Measurements from ENCODE around the gene CCDC34. TPM values are rescaled to one million over a fixed set of nuclear protein-coding genes. Genes with fewer than 3 reads are reported as not detected.

Gene CCDC34
- total RNA-seq, 2 experiments from 2014 or later = 1.3 to 1.6 TPM

- CTCF ChIA-PET = no interaction called here
- no peaks in the 10 kb centered on the region for H3K4me1 Mint-ChIP-seq (ENCODE audit: low read depth)
These were observed 8.5 kb upstream of the CCDC34 start for GRCh38 chr11:27371489-27371888.

GRCh38 chr11:27370374-27370773 lies 7.4 kb upstream of the CCDC34 start:
- Mint-ChIP-seq H3K27ac (no peak overlapping the region), H3K4me3 (no peak overlapping the region), H3K4me1 (ENCODE audit: low read depth) (no peaks in the 10 kb centered on the region), H3K27me3 (no peaks in the 10 kb centered on the region), H3K36me3 (ENCODE audit: low read depth) (no peaks in the 10 kb centered on the region), H3K9me3 (no peaks in the 10 kb centered on the region)
- no peaks in the 10 kb centered on the region for H3K4me1 ChIP-seq (ENCODE audit: insufficient read depth, low read length)
- no peak for ATAC-seq (ENCODE audit: poor library complexity)
- no peak overlapping the region for H3K4me3 ChIP-seq (ENCODE audit: low read length)
- no peak for DNase-seq
- no peak for TF ChIP-seq CTCF (IDR thresholded peaks at IDR 0.05)
- no peaks in the 10 kb centered on the region for H3K9me3 ChIP-seq (ENCODE audit: control insufficient read depth in 1 of 2, insufficient read depth in 1 of 2, low read length in 2 of 2)
- intact Hi-C loops (cut with DNase I, micrococcal nuclease) = loop anchor here in 1 of 2 experiments (10.0 kb wide), 1 partner anchor 64 kb away; no protein-coding TSS in a partner anchor
- CTCF ChIA-PET = interaction anchor here (0.7 kb wide), 1 partner anchor 23 kb away, joined by 3 read pairs; no protein-coding TSS in a partner anchor
- no peaks in the 10 kb centered on the region for H3K36me3 ChIP-seq (ENCODE audit: insufficient read depth, low read length)
- H3K27me3 ChIP-seq (ENCODE audit: control insufficient read depth in 1 of 2, insufficient read depth in 2 of 2, low read length in 2 of 2) = no peaks in the 10 kb centered on the region
- H3K27ac ChIP-seq (ENCODE audit: low read depth in 1 of 2, low read length in 2 of 2) = no peak overlapping the region
- POLR2A ChIA-PET = no interaction called here

More at GRCh38 chr11:27371489-27371888, 8.5 kb upstream of the CCDC34 start:
- ATAC-seq (ENCODE audit: poor library complexity) (no peak), DNase-seq (no peak)
- Histone ChIP-seq H3K27me3 (ENCODE audit: control insufficient read depth in 1 of 2, insufficient read depth in 2 of 2, low read length in 2 of 2) (no peaks in the 10 kb centered on the region), H3K27ac (ENCODE audit: low read depth in 1 of 2, low read length in 2 of 2) (no peak overlapping the region), H3K9me3 (ENCODE audit: control insufficient read depth in 1 of 2, insufficient read depth in 1 of 2, low read length in 2 of 2) (no peaks in the 10 kb centered on the region), H3K4me3 (ENCODE audit: low read length) (no peak overlapping the region), H3K36me3 (ENCODE audit: insufficient read depth, low read length) (no peaks in the 10 kb centered on the region), H3K4me1 (ENCODE audit: insufficient read depth, low read length) (no peaks in the 10 kb centered on the region)
- no peak for TF ChIP-seq CTCF (IDR thresholded peaks at IDR 0.05)
- Mint-ChIP-seq H3K27ac (no peak overlapping the region), H3K9me3 (no peaks in the 10 kb centered on the region), H3K36me3 (ENCODE audit: low read depth) (no peaks in the 10 kb centered on the region), H3K27me3 (no peaks in the 10 kb centered on the region), H3K4me3 (no peak overlapping the region)
- intact Hi-C loops (cut with DNase I, micrococcal nuclease) = loop anchor here in 1 of 2 experiments (10.0 kb wide), 1 partner anchor 63 kb away; no protein-coding TSS in a partner anchor
- POLR2A ChIA-PET = no interaction called here

- intact Hi-C loops (cut with DNase I, micrococcal nuclease) = loop anchor here (10.0 kb wide), 3 partner anchors 107 to 737 kb away; partner anchors contain the start of genes KIF18A (in 1 of the 2), LGR4 (in 1 of the 2), LIN7C (in 1 of the 2) and METTL15 (in 1 of the 2)
- Mint-ChIP-seq H3K27me3 (no peaks in the 10 kb centered on the region), H3K9me3 (no peaks in the 10 kb centered on the region), H3K27ac (no peak overlapping the region), H3K4me3 (no peak overlapping the region), H3K36me3 (ENCODE audit: low read depth) (no peaks in the 10 kb centered on the region), H3K4me1 (ENCODE audit: low read depth) (peaks cover 12% of the 10 kb centered on the region)
- Histone ChIP-seq H3K27me3 (ENCODE audit: control insufficient read depth in 1 of 2, insufficient read depth in 2 of 2, low read length in 2 of 2) (no peaks in the 10 kb centered on the region), H3K9me3 (ENCODE audit: control insufficient read depth in 1 of 2, insufficient read depth in 1 of 2, low read length in 2 of 2) (no peaks in the 10 kb centered on the region), H3K4me1 (ENCODE audit: insufficient read depth, low read length) (peaks cover 6% of the 10 kb centered on the region), H3K36me3 (ENCODE audit: insufficient read depth, low read length) (no peaks in the 10 kb centered on the region), H3K4me3 (ENCODE audit: low read length) (no peak overlapping the region), H3K27ac (ENCODE audit: low read depth in 1 of 2, low read length in 2 of 2) (no peak overlapping the region)
- POLR2A ChIA-PET = no interaction called here
- DNase-seq = no peak
- TF ChIP-seq CTCF (IDR thresholded peaks at IDR 0.05) = no peak
- CTCF ChIA-PET = no interaction called here
- no peak for ATAC-seq (ENCODE audit: poor library complexity)
These were observed 4.9 kb upstream of the CCDC34 start for GRCh38 chr11:27367881-27368280.
